Fibroblast of lung (primary cell): Measurements from ENCODE around the gene THAP4. TPM values are rescaled to one million over a fixed set of nuclear protein-coding genes. Genes with fewer than 3 reads are reported as not detected.

Experiments used
- DNase-seq, 2 donors: peaks; one replicate each; pipeline versions ENCODE4 v3.0.0 to v3.0.0-alpha.2; 2010; ENCODE audit warnings: low read depth in 2 of 2
- H2AFZ ChIP-seq: 2 replicates; pipeline ENCODE4 v1.5.1; 2012; ENCODE audit warnings: low read length, control low read depth, inconsistent platforms
- H3K27ac ChIP-seq: 2 replicates; pipeline ENCODE4 v1.5.1; 2011; ENCODE audit warnings: low read length, control low read depth; ENCODE audit not compliant: insufficient read depth
- H3K27me3 ChIP-seq: 2 replicates; pipeline ENCODE4 v1.5.1; 2011; ENCODE audit warnings: mild to moderate bottlenecking, low read length; ENCODE audit not compliant: control insufficient read depth, insufficient read depth
- H3K36me3 ChIP-seq: 2 replicates; pipeline ENCODE4 v1.5.1; 2011; ENCODE audit warnings: low read length; ENCODE audit not compliant: control insufficient read depth, insufficient read depth
- H3K4me1 ChIP-seq: 2 replicates; pipeline ENCODE4 v1.5.1; 2011; ENCODE audit warnings: low read length; ENCODE audit not compliant: control insufficient read depth, insufficient read depth; ENCODE audit errors: extremely low read depth
- H3K4me2 ChIP-seq: 2 replicates; pipeline ENCODE4 v1.5.1; 2011; ENCODE audit warnings: low read length, control low read depth; ENCODE audit not compliant: insufficient read depth; ENCODE audit errors: extremely low read depth
- H3K4me3 ChIP-seq, 4 experiments: fragments of 200-600 bp in 1 of 4; sonication (generic) in 1 of 4; replicated peaks in 1 of 4; 2 replicates each; pipeline ENCODE4 v1.5.1; 2011 to 2016; ENCODE audit warnings: low read length in 4 of 4, low read depth in 3 of 4, mild to moderate bottlenecking in 3 of 4, control low read depth in 2 of 4, inconsistent platforms in 1 of 4, mixed read lengths in 1 of 4; ENCODE audit not compliant: insufficient read depth in 1 of 4; ENCODE audit errors: control extremely low read depth in 1 of 4
- H3K79me2 ChIP-seq: 2 replicates; pipeline ENCODE4 v1.5.1; 2012; ENCODE audit warnings: mild to moderate bottlenecking, low read length, inconsistent platforms; ENCODE audit not compliant: control insufficient read depth, insufficient read depth
- H3K9ac ChIP-seq: 2 replicates; pipeline ENCODE4 v1.5.1; 2011; ENCODE audit warnings: mild to moderate bottlenecking, low read length, control low read depth; ENCODE audit not compliant: insufficient read depth
- H3K9me3 ChIP-seq: 2 replicates; pipeline ENCODE4 v1.5.1; 2012; ENCODE audit warnings: low read depth, low read length; ENCODE audit not compliant: control insufficient read depth, insufficient read depth
- H4K20me1 ChIP-seq: 2 replicates; pipeline ENCODE4 v1.5.1; 2011; ENCODE audit warnings: low read length; ENCODE audit not compliant: control insufficient read depth, insufficient read depth; ENCODE audit errors: extremely low read depth
- CTCF ChIP-seq, 2 donors: IDR thresholded peaks in 1 of 2; conservative IDR thresholded peaks in 1 of 2; 1 replicate in 1 of 2; 2 replicates in 1 of 2; pipeline ENCODE4 v1.5.1; 2011 to 2012; ENCODE audit warnings: low read length in 2 of 2, control low read depth in 1 of 2, inconsistent platforms in 1 of 2, low read depth in 1 of 2, mild to moderate bottlenecking in 1 of 2
- EZH2 ChIP-seq: IDR thresholded peaks from 2 replicates; pipeline ENCODE4 v1.5.1; 2012; ENCODE audit warnings: low read length, control low read depth, mild to moderate bottlenecking; ENCODE audit errors: missing control alignments
- polyA plus RNA-seq, 2 donors: library from polyadenylated mRNA; depleted of rRNA in 1 of 2; stranded (reverse) in 1 of 2; unstranded in 1 of 2; fragments of >200 nt; gene quantifications; 2 replicates each; pipeline ENCODE4 v1.2.1, GENCODE V29; 2011 to 2012; ENCODE audit warnings: missing spikeins in 1 of 2
- total RNA-seq: library from RNA; depleted of rRNA; stranded (reverse); fragments of >200 nt; gene quantifications from 2 replicates; pipeline ENCODE4 v1.2.1, GENCODE V29; 2014

The THAP4 gene
- total and polyA plus RNA-seq, 2 donors (not counting 1 experiment from before 2014, with no cell fraction given), result 19.3 to 47.7 TPM

GRCh38 chr2:241534701-241535375 lies 102.1 kb downstream of the THAP4 start:
- no peak for DNase-seq

More at GRCh38 chr2:241534701-241535375, 102.1 kb downstream of the THAP4 start:
- peaks cover 5% of the 10 kb centered on the region for H3K27me3 ChIP-seq
- H3K9ac ChIP-seq, result no peak overlapping the region
- H3K4me3 ChIP-seq, result no peak overlapping the region
- H3K4me1 ChIP-seq, result no peaks in the 10 kb centered on the region
- H3K9me3 ChIP-seq, result no peaks in the 10 kb centered on the region
- no peak overlapping the region for H2AFZ ChIP-seq
- H3K4me2 ChIP-seq, result no peak overlapping the region
- H3K36me3 ChIP-seq, result no peaks in the 10 kb centered on the region
- no peak overlapping the region for H3K27ac ChIP-seq
- H3K79me2 ChIP-seq, result no peaks in the 10 kb centered on the region
- H4K20me1 ChIP-seq, result no peaks in the 10 kb centered on the region
- no peak for TF ChIP-seq CTCF (conservative IDR thresholded peaks at IDR 0.05 in 1 of 2, IDR thresholded peaks at IDR 0.05 in 1 of 2; ENCODE audit: low read depth in 1 of 2, low read length in 2 of 2)
- TF ChIP-seq EZH2, result no peak

Other genes starting within 250 kb of the THAP4 start
- gene STK25, start 128.6 kb downstream of the THAP4 start, total RNA-seq, result 131 and 197 TPM in 2 replicates
- 168 and 171 TPM in 2 replicates for gene STK25, start 128.6 kb downstream of the THAP4 start, polyA plus RNA-seq
- 38.5 and 42.4 TPM in 2 replicates for gene BOK, start 78.4 kb downstream of the THAP4 start, total RNA-seq
- 14.8 and 21.2 TPM in 2 replicates for gene BOK, start 78.4 kb downstream of the THAP4 start, polyA plus RNA-seq
- gene ATG4B, start 535 bp upstream of the THAP4 start, total RNA-seq, result 30.0 and 45.1 TPM in 2 replicates
- 76.2 and 95.6 TPM in 2 replicates for gene ATG4B, start 535 bp upstream of the THAP4 start, polyA plus RNA-seq
- gene DTYMK, start 49.7 kb upstream of the THAP4 start, total RNA-seq, result 15.2 and 25.3 TPM in 2 replicates
- gene DTYMK, start 49.7 kb upstream of the THAP4 start, polyA plus RNA-seq, result 19.0 and 48.3 TPM in 2 replicates
- 27.4 and 30.0 TPM in 2 replicates for gene ING5, start 64.9 kb upstream of the THAP4 start, total RNA-seq
- 15.3 and 17.4 TPM in 2 replicates for gene ING5, start 64.9 kb upstream of the THAP4 start, polyA plus RNA-seq
- 20.8 and 28.4 TPM in 2 replicates for gene D2HGDH, start 97.5 kb upstream of the THAP4 start, total RNA-seq
- gene D2HGDH, start 97.5 kb upstream of the THAP4 start, polyA plus RNA-seq, result 4.8 and 5.7 TPM in 2 replicates
- 0.17 TPM in 1 of 2 replicates, not detected in the other for gene GAL3ST2, start 139.7 kb upstream of the THAP4 start, total RNA-seq
- not detected in 2 replicates for gene GAL3ST2, start 139.7 kb upstream of the THAP4 start, polyA plus RNA-seq
- under 0.01 TPM in 1 of 2 replicates, not detected in the other for gene NEU4, start 172.0 kb upstream of the THAP4 start, total RNA-seq
- gene NEU4, start 172.0 kb upstream of the THAP4 start, polyA plus RNA-seq, result not detected in 2 replicates
- not detected in 2 replicates for gene PDCD1, start 221.7 kb upstream of the THAP4 start, total RNA-seq
- gene PDCD1, start 221.7 kb upstream of the THAP4 start, polyA plus RNA-seq, result not detected in 2 replicates
- not detected in 2 replicates for gene RTP5, start 232.6 kb upstream of the THAP4 start, total RNA-seq
- gene RTP5, start 232.6 kb upstream of the THAP4 start, polyA plus RNA-seq, result not detected in 2 replicates